Fibroblast of mammary gland (primary cell): Measurements from ENCODE around the gene SPSB3.

Experiments
- DNase-seq: peaks from one replicate; pipeline ENCODE4 v3.0.0-alpha.2; 2010; ENCODE audit warnings: low read depth
- H3K4me3 ChIP-seq: 2 replicates; pipeline ENCODE4 v1.5.1; 2011; ENCODE audit warnings: low read depth, mild to moderate bottlenecking, low read length, moderate library complexity; ENCODE audit not compliant: control insufficient read depth
- CTCF ChIP-seq: conservative IDR thresholded peaks from 2 replicates; pipeline ENCODE4 v1.5.1; 2011; ENCODE audit warnings: low read depth, low read length, inconsistent platforms; ENCODE audit not compliant: control insufficient read depth, insufficient read depth

SPSB3 gene

GRCh38 chr16:1744338-1744840, 38.0 kb downstream of the SPSB3 start:
- no peak for DNase-seq
- H3K4me3 ChIP-seq = no peak overlapping the region
- no peak for TF ChIP-seq CTCF

- DNase-seq = no peak
- no peak for TF ChIP-seq CTCF
- H3K4me3 ChIP-seq = no peak overlapping the region
Observed at GRCh38 chr16:1743376-1744337, 38.7 kb downstream of the SPSB3 start.

GRCh38 chr16:1741553-1742165, 40.7 kb downstream of the SPSB3 start:
- DNase-seq = no peak
- H3K4me3 ChIP-seq = no peak overlapping the region
- no peak for TF ChIP-seq CTCF

GRCh38 chr16:1740781-1741490, 41.4 kb downstream of the SPSB3 start:
- no peak for DNase-seq
- no peak for TF ChIP-seq CTCF

GRCh38 chr16:1740234-1740633, 42.1 kb downstream of the SPSB3 start:
- H3K4me3 ChIP-seq = no peak overlapping the region
- no peak for TF ChIP-seq CTCF

More at GRCh38 chr16:1740781-1741490, 41.4 kb downstream of the SPSB3 start:
- no peak overlapping the region for H3K4me3 ChIP-seq

GRCh38 chr16:1734816-1735215, 47.6 kb downstream of the SPSB3 start:
- no peak for TF ChIP-seq CTCF
- no peak for DNase-seq

More at GRCh38 chr16:1740234-1740633, 42.1 kb downstream of the SPSB3 start:
- no peak for DNase-seq

More at GRCh38 chr16:1734816-1735215, 47.6 kb downstream of the SPSB3 start:
- H3K4me3 ChIP-seq = no peak overlapping the region
